ENCODE data around the gene RGS13.

RGS13 gene

GRCh38 chr1:192635939-192636338, at the start of gene RGS13:
Gene RGS13 (plus strand): TSS chr1:192636147. CDS start chr1:192644335, 8,188 bp downstream.
- no peak for DNase-seq (ENCODE audit: low read depth)

GRCh38 chr1:192587386-192588266, 48.3 kb upstream of the RGS13 start:
- no peak for DNase-seq (ENCODE audit: low read depth)

GRCh38 chr1:192588546-192588945, 47.4 kb upstream of the RGS13 start:
- no peak for DNase-seq (ENCODE audit: low read depth)

GRCh38 chr1:192589813-192590212, 46.1 kb upstream of the RGS13 start:
- no peak for DNase-seq (ENCODE audit: low read depth)

DNA sequence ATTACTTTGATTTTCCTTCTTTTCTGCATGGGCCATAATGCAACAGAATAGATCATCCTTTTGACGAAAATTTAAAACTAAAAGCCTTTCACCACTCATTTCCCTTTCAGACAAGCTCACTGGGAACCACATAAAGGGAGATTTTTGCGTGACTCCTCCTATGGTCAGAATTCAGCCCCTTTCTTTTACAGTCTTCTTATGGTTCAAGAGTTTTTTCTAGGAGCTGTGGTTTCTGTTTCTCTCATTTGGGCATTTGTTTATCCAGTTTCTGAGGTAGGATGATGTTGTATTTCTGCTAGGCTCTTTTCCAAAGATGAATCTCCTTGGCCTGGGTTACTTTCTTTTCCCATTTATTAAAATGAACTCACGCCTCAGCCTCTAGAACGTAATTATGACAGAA, 43.4 kb upstream of the RGS13 start:
- no peak for DNase-seq (ENCODE audit: low read depth)

GRCh38 chr1:192592981-192593708, 42.8 kb upstream of the RGS13 start:
- DNase-seq (ENCODE audit: low read depth): no peak

- no peak for DNase-seq (ENCODE audit: low read depth)
These were observed 40.6 kb upstream of the RGS13 start for GRCh38 chr1:192595299-192595698.

GRCh38 chr1:192598589-192598988, 37.4 kb upstream of the RGS13 start:
- no peak for DNase-seq (ENCODE audit: low read depth)

DNA sequence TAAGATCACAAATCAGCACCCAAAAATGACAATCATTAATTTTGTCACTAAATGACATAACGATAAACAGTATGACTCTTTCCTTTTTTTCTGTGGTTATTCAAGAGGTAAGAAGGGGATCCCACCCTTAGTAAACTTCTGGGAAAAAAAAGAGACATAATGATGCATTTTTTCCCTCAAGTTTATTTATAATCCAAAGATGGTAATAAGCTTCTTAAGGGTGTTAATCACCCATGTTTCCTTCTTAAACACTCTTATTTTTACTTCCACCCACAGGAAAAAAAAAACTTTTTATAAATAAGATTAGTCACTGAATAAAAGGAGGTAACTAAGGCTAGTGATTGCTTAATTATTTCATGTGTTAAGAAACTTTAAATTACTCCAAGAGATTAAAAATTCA, 35.7 kb upstream of the RGS13 start:
- DNase-seq (ENCODE audit: low read depth): no peak

GRCh38 chr1:192601143-192601542, 34.8 kb upstream of the RGS13 start:
- no peak for DNase-seq (ENCODE audit: low read depth)

- DNase-seq (ENCODE audit: low read depth): no peak
These were observed 34.4 kb upstream of the RGS13 start for GRCh38 chr1:192601567-192601966.

GRCh38 chr1:192602757-192603156, 33.2 kb upstream of the RGS13 start:
- DNase-seq (ENCODE audit: low read depth): no peak

DNA sequence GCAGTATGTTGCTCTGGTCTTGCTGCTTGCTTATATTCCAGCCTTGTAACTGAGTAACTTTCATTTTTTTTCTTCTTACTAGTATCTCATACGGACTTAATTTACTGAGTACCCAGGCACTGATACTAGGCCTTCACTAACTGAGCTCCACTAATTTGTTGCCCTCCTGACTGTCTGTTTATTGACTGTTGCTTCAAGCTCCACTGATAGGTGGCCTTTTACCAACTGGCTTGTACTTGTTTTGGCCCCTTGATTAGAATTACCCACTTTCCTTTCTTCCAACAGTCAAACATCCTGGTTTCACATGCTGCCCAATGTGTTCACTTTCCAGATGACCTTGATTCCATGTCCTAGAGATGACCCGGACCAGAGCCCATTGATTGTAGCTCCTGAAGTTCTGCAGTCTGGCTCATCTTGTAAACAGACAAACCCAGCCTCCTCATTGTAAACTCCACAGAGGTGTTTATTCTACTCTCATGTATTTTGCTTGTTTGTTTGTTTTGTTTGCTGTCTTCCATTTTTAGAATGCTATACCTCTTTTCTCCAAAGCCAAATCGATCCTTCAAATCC, 32.6 kb upstream of the RGS13 start:
- no peak for DNase-seq (ENCODE audit: low read depth)

DNA sequence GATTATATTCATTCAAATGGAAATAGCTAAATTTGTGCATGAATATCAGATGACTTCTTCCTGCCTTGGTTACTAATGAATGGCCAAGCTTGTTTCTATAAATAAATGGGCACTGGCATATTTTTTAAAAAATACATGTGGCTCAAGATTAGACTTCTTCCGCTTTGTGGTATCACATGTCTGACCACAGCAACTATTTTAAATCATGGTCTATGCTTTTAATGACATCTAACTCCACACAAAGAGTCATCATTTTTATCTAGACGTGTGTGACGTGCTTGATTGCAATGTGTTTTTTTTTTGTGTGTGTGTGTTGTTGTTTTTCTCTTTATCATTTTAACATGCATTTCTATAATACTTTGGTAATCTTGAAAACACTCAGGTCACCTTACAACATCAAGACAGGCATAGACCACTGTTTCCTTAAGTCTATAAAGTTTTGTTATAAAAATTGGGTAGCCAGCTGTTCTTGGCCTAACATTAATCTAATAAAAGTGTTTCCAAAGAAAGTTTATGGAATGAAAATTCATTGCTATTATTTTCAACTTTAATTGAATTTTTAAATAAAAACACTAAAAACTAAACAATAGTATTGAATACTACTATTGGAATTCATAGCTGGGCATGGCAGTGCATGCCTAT, 30.8 kb upstream of the RGS13 start:
- DNase-seq (ENCODE audit: low read depth): no peak

GRCh38 chr1:192608671-192609070, 27.3 kb upstream of the RGS13 start:
- DNase-seq (ENCODE audit: low read depth): no peak

GRCh38 chr1:192609110-192610079, 26.6 kb upstream of the RGS13 start:
- DNase-seq (ENCODE audit: low read depth): peak; percentile 38

GRCh38 chr1:192610112-192610889, 25.6 kb upstream of the RGS13 start:
- DNase-seq (ENCODE audit: low read depth): no peak

DNA sequence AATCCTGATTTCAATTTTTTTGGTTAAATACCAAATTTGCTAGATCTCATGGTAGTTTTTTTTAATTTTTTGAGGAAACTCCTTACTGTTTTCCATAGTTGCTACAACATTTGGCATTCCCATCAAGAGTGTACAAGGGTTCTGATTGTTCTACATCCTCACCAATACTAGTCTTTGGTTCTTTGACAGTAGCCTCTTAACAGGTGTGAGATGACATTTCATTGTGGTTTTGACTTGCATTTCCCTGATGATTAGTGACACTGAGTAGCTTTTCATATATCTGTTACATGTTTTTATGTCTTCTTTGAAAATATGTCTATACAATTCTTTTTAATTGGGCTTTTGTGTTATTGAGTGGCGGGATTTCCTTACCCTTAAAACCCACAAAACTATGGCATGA, 20.9 kb upstream of the RGS13 start:
- no peak for DNase-seq (ENCODE audit: low read depth)

- DNase-seq (ENCODE audit: low read depth): no peak
These were observed 15.8 kb upstream of the RGS13 start for GRCh38 chr1:192620071-192620635.
